ENCODE data around the gene SLC26A6. TPM values are rescaled to one million over a fixed set of nuclear protein-coding genes. Genes with fewer than 3 reads are reported as not detected.
A peak's percentile ranks its signal among the peaks of the same experiment; 100 is the strongest.

Gene SLC26A6
- total and polyA plus RNA-seq, 2 of the 13 experiments (the other 11 are each of a cell fraction or from before 2014, with no cell fraction given): 40.7 to 184 TPM

DNA sequence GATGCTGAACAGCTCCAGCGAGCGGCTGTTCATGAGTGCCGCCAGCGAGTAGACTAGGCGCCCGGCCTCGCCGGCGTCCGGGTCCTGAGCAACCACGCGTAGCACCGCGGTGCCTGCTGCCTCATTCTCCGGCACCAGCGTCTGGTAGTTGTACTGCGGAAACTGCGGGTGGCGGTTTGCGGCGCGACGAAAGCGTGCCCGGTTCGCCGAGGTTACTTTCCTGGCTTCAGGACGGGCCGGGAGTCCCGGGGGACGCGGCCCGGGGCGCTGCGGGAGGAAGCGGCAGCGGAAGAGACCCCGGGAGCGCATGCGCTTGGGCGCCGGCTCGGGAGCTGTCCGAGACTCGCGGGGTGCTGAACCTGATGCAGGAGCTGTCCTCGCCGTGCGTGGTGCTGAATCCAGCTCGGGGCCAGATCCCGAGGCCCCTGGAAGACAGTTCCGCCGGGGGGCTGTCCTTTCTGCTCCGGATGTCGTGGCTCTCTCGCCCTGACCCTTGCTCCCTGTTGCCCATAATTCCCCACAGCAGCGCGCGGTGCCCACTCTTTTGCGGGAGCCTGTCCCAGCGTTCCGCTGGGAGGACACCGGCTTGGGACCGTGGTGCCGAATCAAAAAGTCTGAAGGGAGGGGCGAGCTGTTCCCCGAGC, 26.4 kb upstream of the SLC26A6 start (continued):
- TF ChIP-seq ZBTB46 (CRISPR knock-in tag; IDR thresholded peaks at IDR 0.05; ENCODE audit: borderline replicate concordance) (peak; percentile 94; the same call in 1 of the 2 replicates), MED1 (CRISPR knock-in tag; IDR thresholded peaks at IDR 0.05) (peak; percentile 98), ZFP37 (CRISPR knock-in tag; IDR thresholded peaks at IDR 0.05; ENCODE audit: borderline replicate concordance) (peak; percentile 100), NFATC3 (CRISPR knock-in tag; IDR thresholded peaks at IDR 0.05) (peak; percentile 100), ZBTB10 (CRISPR knock-in tag; IDR thresholded peaks at IDR 0.05; ENCODE audit: borderline replicate concordance) (peak; percentile 100), ZNF556 (CRISPR knock-in tag; IDR thresholded peaks at IDR 0.05; ENCODE audit: borderline replicate concordance) (peak; percentile 99), ZNF710 (CRISPR knock-in tag; IDR thresholded peaks at IDR 0.05; ENCODE audit: borderline replicate concordance) (peak; percentile 99), ZNF326 (CRISPR knock-in tag; IDR thresholded peaks at IDR 0.05; ENCODE audit: borderline replicate concordance) (peak; percentile 99), TBP (CRISPR knock-in tag; IDR thresholded peaks at IDR 0.05) (no peak), ZNF34 (CRISPR knock-in tag; IDR thresholded peaks at IDR 0.05; ENCODE audit: borderline replicate concordance) (peak; percentile 93), NFE2L1 (CRISPR knock-in tag; IDR thresholded peaks at IDR 0.05; ENCODE audit: borderline replicate concordance) (peak; percentile 98), MAFK (conservative IDR thresholded peaks at IDR 0.05 in 1 of 2, IDR thresholded peaks at IDR 0.05 in 1 of 2; ENCODE audit: low read length in 2 of 2) (no peak), FOXM1 (CRISPR knock-in tag; IDR thresholded peaks at IDR 0.05) (peak; percentile 99), ZNF263 (CRISPR knock-in tag; IDR thresholded peaks at IDR 0.05) (peak; percentile 97), ZNF552 (CRISPR knock-in tag; IDR thresholded peaks at IDR 0.05; ENCODE audit: borderline replicate concordance) (peak; percentile 100), ZBTB42 (CRISPR knock-in tag; IDR thresholded peaks at IDR 0.05) (peak; percentile 100), ZNF24 (IDR thresholded peaks at IDR 0.05) (no peak), HNF4A (CRISPR knock-in tag; IDR thresholded peaks at IDR 0.05) (peak; percentile 50), ZNF570 (CRISPR knock-in tag; IDR thresholded peaks at IDR 0.05; ENCODE audit: borderline replicate concordance) (peak; percentile 100)
- TF ChIP-seq, protein P1, sequence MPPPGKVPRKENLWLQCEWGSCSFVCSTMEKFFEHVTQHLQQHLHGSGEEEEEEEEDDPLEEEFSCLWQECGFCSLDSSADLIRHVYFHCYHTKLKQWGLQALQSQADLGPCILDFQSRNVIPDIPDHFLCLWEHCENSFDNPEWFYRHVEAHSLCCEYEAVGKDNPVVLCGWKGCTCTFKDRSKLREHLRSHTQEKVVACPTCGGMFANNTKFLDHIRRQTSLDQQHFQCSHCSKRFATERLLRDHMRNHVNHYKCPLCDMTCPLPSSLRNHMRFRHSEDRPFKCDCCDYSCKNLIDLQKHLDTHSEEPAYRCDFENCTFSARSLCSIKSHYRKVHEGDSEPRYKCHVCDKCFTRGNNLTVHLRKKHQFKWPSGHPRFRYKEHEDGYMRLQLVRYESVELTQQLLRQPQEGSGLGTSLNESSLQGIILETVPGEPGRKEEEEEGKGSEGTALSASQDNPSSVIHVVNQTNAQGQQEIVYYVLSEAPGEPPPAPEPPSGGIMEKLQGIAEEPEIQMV (CRISPR knock-in tag; IDR thresholded peaks at IDR 0.05; ENCODE audit: low read depth): peak; percentile 98
- TF ChIP-seq, protein P2, sequence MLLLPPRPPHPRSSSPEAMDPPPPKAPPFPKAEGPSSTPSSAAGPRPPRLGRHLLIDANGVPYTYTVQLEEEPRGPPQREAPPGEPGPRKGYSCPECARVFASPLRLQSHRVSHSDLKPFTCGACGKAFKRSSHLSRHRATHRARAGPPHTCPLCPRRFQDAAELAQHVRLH (CRISPR knock-in tag; IDR thresholded peaks at IDR 0.05; ENCODE audit: borderline replicate concordance, low read depth): peak; percentile 100

Measured in HepG2 (cell line).